HFFc6 (cell line): ENCODE data around the gene PADI1. TPM values are rescaled to one million over a fixed set of nuclear protein-coding genes. Genes with fewer than 3 reads are reported as not detected.

Source experiments
- DNase-seq: peaks from one replicate; pipeline ENCODE4 v3.0.0-alpha.2; 2018
- H3K27ac Mint-ChIP-seq: 2 replicates; pipeline ENCODE4 v1.8.0; 2020; ENCODE audit warnings: mild to moderate bottlenecking, mixed read lengths
- H3K27me3 Mint-ChIP-seq: 2 replicates; pipeline ENCODE4 v1.8.0; 2021; ENCODE audit warnings: mild to moderate bottlenecking, moderate library complexity, mixed read lengths; ENCODE audit not compliant: insufficient read depth
- H3K36me3 Mint-ChIP-seq: 2 replicates; pipeline ENCODE4 v1.8.0; 2021; ENCODE audit warnings: low read depth, mixed read lengths
- H3K4me1 Mint-ChIP-seq: 2 replicates; pipeline ENCODE4 v1.8.0; 2020; ENCODE audit warnings: low read depth, mixed read lengths
- H3K4me3 Mint-ChIP-seq: 2 replicates; pipeline ENCODE4 v1.8.0; 2020; ENCODE audit warnings: mild to moderate bottlenecking, moderate library complexity, mixed read lengths
- H3K9me3 Mint-ChIP-seq: 2 replicates; pipeline ENCODE4 v1.8.0; 2020; ENCODE audit warnings: mild to moderate bottlenecking, mixed read lengths
- CTCF ChIP-seq: fragments of 200-600 bp; sonication (generic); IDR thresholded peaks from 2 replicates; pipeline ENCODE4 v1.5.0; 2021; ENCODE audit warnings: antibody characterized with exemption, mild to moderate bottlenecking
- total RNA-seq, 6 experiments: library from RNA; stranded (reverse); fragmentation: NEBNext Ultra II Directional; extraction: Animal tissue kit (Norgen Biotek cat#: 25700); gene quantifications; 2 replicates in 1 of 6; 3 replicates in 5 of 6; pipeline ENCODE4 v1.2.3, GENCODE V29; 2021

Gene PADI1
- total RNA-seq, 6 experiments from 2014 or later = 0.11 to 0.95 (median 0.22) TPM; not detected in 1

- Mint-ChIP-seq H3K9me3 (no peaks in the 10 kb centered on the region), H3K4me1 (peaks cover 57% of the 10 kb centered on the region), H3K36me3 (no peaks in the 10 kb centered on the region), H3K27ac (no peak overlapping the region), H3K4me3 (no peak overlapping the region), H3K27me3 (peaks cover 3% of the 10 kb centered on the region)
- no peak for TF ChIP-seq CTCF
- no peak for DNase-seq
Observed at GRCh38 chr1:17211377-17211776, 6.4 kb downstream of the PADI1 start.

GRCh38 chr1:17212009-17212408, 7.1 kb downstream of the PADI1 start:
- Mint-ChIP-seq H3K4me1 (peaks cover 55% of the 10 kb centered on the region), H3K4me3 (no peak overlapping the region), H3K27ac (no peak overlapping the region), H3K36me3 (no peaks in the 10 kb centered on the region), H3K27me3 (peaks cover 4% of the 10 kb centered on the region), H3K9me3 (no peaks in the 10 kb centered on the region)
- DNase-seq = no peak
- TF ChIP-seq CTCF = no peak

- Mint-ChIP-seq H3K27me3 (peaks cover 4% of the 10 kb centered on the region), H3K9me3 (no peaks in the 10 kb centered on the region), H3K36me3 (no peaks in the 10 kb centered on the region), H3K4me3 (peak overlapping the region; percentile 25; the same call in 1 of the 2 replicates), H3K27ac (peak overlapping the region; percentile 48; the same call in 1 of the 2 replicates), H3K4me1 (peaks cover 49% of the 10 kb centered on the region)
- no peak for TF ChIP-seq CTCF
- DNase-seq = peak; percentile 62
Observed at GRCh38 chr1:17212487-17213121, 7.7 kb downstream of the PADI1 start.

- Mint-ChIP-seq H3K36me3 (no peaks in the 10 kb centered on the region), H3K4me1 (peaks cover 43% of the 10 kb centered on the region), H3K27me3 (peaks cover 2% of the 10 kb centered on the region), H3K9me3 (no peaks in the 10 kb centered on the region), H3K4me3 (peak overlapping the region; percentile 25; the same call in 1 of the 2 replicates), H3K27ac (peak overlapping the region; percentile 48; the same call in 1 of the 2 replicates)
- TF ChIP-seq CTCF = no peak
- no peak for DNase-seq
Observed at GRCh38 chr1:17213148-17213781, 8.3 kb downstream of the PADI1 start.

- Mint-ChIP-seq H3K27me3 (peaks cover 2% of the 10 kb centered on the region), H3K4me3 (no peak overlapping the region), H3K36me3 (no peaks in the 10 kb centered on the region), H3K4me1 (peaks cover 39% of the 10 kb centered on the region), H3K9me3 (no peaks in the 10 kb centered on the region), H3K27ac (no peak overlapping the region)
- DNase-seq = no peak
- no peak for TF ChIP-seq CTCF
Observed at GRCh38 chr1:17213782-17214148, 8.8 kb downstream of the PADI1 start.
